GM15510 (cell line): ENCODE data around the gene MYH11.

Source experiments
- POLR2A ChIP-seq: IDR thresholded peaks from 3 replicates; pipeline ENCODE4 v1.6.1; 2011; ENCODE audit warnings: borderline replicate concordance; ENCODE audit not compliant: insufficient read length; ENCODE audit errors: extremely low read depth

Gene MYH11

DNA sequence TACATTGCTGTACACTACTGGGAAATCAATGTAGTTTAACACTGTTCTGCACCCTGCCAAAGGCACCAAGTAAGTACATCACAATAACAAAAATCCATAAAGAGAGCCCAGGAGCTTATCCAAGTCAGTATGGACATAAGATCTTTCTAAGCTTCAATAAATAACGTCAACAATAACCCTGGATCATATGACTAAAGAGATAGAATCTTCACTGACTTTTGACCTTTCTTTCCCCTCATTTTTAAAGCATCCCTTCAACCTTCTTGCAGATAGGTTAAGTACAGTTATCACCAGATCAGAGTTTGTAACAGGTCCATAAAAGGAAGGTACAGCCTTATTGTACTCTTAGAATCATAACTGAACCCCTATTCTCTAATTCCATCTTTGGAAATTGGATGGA, 29.2 kb upstream of the MYH11 start:
- TF ChIP-seq POLR2A = no peak

DNA sequence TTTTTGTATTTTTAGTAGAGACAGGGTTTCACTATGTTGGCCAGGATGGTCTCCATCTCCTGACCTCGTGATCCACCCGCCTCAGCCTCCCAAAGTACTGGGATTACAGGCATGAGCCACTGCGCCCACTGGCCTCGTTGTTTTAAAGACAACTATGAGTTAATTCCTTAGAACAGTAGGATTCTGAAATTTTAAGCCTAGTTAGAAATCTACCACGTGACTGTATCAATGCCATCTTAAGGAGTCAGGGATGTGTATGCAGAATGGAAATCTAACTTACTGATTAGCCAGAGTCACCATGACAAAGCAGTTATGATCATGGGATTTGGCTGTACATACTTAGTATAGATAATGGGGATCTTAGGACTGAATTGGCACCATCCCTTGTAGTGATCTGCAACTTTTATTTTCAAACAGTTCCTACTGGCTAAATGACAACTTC, 28.8 kb upstream of the MYH11 start:
- no peak for TF ChIP-seq POLR2A

DNA sequence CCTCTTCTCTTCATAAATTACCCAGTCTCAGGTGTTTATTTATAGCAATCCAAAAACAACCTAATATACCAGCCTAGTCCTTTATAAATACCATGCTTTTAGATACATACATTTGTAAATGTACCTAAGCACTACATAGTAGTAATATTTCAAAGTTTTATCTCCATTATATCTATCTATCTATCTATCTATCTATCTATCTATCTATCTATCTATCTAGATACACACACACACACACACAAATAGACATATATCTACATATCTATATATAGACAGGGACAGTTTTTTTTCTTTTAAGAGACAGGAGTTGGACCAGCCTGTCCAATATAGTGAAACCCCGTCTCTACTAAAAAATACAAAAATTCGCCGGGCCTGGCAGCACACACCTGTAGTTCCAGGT, 25.7 kb upstream of the MYH11 start:
- TF ChIP-seq POLR2A = no peak

DNA sequence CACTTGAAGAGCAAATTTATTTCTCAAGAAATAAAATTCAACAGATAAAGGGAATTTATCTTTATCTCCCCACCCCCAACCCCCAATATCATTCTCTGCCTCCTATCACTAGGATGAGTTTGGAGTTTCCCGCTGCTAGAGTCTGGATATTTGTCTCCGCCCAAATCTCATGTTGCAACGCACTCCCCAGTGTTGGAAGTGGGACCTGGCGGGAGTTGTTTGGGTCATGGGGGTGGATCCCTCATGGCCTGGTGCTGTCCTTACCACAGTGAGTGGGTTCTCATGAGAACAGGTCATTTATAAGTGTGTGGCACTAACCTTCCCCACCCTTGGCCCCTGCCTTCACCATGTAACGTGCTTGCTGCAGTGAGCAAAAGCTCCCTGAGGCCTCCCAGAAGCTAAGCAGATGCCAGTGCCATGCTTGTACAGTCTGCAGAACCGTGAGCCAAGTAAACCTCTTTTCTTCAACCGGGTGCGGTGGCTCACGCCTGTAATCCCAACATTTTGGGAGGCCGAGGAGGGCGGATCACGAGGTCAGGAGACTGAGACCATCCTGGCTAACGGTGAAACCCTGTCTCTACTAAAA, 25.1 kb upstream of the MYH11 start:
- TF ChIP-seq POLR2A = no peak

DNA sequence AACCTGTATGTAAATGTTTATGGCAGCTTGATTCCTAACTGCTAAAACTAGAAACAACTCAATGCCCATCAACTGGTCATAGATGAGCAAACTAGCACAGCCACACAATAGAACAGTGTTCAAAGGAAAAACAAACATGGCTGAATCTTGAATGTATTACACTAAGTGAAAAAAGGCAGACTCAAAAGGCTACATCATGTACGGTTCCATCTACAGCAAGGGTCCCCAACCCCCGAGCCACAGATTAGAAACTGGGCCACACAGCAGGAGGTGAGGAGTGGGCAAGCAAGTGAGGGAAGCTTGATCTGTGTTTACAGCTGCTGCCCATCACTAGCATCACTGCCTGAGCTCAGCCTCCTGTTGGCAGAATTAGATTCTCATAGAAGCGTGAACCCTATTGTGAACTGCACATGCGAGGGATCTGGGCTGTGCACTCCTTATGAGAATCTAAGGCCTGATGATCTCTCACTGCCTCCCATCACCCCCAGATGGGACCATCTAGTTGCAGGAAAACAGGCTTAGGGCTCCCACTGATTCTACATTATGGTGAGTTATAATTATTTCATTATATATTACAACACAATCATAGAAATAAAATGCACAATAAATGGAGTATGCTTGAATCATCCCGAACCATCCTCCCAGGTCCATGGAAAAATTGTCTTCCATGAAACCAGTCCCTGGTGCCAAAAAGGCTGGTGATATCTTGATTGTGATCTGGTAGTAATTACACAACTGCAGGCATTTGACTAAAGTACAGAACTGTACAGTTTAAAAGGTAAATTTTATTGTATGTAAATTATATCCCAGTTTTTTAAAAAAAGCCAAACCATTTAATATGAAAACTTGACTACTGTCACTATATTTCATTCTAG, 23.8 kb upstream of the MYH11 start:
- no peak for TF ChIP-seq POLR2A

DNA sequence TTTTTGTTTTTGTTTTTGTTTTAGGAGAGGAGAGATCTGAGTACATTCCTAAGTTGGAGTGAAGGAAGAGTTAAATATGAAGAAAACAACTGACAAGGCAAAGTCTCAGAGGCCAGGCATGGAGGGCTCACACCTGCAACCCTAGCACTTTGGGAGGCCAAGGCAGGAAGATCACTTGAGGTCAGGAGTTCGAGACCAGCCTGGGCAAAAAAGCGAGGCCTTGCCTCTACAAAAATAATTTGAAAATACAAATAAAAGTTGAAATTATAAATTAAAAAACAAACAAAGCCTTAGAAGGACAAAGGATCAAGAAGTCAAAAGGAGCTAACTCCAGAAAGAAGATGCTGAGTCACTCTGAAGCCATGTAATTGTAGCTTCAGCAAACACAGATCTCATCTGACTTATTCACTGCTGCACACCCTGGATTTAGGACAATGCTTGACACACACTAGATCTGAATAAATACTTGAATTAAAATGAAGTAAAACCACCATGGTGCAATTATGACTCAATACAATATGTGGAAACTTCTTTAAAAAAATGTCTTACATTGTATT, 22.5 kb upstream of the MYH11 start:
- TF ChIP-seq POLR2A = no peak

DNA sequence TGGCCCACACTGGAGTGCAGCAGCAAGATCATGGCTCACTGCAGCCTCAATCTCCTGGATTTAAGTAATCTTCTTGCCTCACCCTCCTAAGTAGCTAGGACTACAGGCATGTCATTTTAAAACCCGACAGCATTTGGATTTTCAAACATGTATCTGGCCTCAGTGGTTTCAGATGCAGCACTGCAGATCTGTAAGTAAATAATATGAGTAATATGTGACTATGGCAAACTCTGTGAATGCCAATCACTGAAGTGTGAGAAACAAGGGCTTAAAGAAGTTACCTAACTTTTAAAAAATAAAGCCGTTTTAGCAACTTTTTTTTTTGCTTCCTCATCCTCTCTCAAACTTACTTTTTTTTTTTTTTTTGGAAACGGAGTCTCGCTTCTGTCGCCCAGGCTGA, 19.7 kb upstream of the MYH11 start:
- no peak for TF ChIP-seq POLR2A

DNA sequence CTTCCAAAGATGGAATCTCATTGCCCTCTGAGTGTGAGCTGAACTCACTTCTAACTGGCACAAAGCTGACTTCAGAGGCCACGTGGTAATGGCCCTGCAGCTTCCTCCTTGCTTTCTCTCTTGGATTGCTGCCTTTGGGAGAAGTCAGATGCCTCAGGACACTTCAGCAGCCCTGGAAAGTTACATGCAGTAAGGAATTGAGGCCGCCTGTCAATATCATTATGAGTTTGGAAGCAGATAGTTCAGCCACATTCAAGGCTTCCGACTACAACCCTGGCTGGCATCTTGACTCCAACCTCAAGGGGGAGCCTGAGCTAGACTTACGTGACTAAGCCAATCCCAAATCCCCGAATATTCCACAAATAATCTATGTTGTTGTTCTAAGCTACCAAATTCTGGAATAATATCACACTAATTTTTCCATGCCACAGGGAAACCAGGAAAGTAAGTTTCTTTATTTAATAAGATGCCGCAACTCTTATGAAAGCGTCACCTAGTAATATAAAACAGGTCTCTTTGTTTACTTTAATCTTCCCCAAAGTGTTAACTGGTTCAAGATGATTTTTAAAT, 18.0 kb upstream of the MYH11 start:
- no peak for TF ChIP-seq POLR2A

DNA sequence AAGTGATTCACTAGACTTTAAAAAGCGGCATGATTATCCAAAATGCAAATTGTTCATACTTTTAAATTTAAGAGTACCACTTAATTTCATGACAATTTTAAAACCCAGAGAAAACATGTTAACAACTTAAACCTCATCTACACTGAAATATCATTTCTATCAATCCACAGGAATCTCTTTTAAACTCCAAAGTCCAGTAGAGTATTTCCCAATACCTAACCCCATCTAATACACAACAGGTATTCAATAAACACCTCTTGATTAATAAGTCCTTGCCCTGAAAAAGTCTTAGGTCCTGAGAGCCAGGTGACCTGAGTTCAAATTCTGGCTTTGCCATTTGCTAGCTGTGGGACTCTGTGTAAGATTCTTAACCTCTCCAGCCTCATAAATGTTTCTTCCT, 16.9 kb upstream of the MYH11 start:
- no peak for TF ChIP-seq POLR2A

DNA sequence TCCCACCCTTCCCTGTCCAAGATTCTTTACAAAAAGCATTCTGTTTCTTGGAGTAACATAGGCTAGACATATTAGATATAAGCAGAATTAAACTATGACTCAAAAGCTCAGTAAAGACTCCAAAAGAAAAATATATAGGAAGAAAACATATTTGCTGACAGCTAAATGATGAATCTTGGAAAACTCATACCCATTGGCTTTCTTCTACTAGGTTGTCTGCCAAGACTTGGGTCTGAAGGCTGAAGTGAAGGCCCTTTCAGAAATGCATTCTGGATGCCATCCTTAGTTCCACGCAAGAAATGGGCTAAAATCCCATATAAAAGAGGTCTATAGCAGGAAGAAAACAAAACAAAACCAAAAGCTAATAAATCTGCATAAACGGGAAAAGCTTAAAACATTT, 16.5 kb upstream of the MYH11 start:
- no peak for TF ChIP-seq POLR2A

DNA sequence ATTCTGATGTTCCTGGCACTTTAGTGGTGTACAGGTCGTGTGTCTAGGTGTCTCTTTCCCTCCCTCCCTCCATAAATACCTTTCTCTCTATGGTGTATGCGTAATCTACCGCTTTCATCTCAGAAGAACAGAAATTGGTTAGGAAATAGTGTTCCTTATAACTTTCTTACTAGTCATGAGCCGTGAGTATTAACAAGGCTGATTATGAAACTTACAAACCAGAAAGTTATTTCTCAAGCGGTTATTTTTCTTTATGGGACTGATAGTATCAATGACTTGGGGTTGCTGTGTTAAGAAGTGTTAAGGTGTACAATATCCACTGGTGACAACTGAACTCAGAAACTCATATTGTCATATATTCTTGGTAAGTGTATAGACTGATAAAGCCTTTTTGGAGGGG, 13.2 kb upstream of the MYH11 start:
- TF ChIP-seq POLR2A = no peak

DNA sequence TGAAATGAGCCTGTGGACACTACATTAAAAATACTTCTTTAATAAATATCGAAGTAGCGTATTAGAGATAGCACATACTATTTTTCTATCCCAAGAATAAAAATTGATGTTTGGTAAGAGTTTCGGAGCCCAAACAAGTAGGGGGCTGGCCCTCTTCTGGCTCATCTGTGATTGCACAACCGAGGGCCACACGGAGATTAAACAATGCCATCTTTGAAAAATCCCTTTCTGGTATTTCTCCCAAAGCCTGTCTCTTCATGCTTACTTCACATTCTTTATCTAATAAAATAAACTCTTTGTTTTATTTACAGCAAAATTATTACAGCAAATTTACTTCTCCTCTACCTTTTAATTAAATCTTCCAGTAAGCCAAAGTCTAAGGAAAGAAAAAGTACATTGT, 9.6 kb upstream of the MYH11 start:
- TF ChIP-seq POLR2A = no peak

DNA sequence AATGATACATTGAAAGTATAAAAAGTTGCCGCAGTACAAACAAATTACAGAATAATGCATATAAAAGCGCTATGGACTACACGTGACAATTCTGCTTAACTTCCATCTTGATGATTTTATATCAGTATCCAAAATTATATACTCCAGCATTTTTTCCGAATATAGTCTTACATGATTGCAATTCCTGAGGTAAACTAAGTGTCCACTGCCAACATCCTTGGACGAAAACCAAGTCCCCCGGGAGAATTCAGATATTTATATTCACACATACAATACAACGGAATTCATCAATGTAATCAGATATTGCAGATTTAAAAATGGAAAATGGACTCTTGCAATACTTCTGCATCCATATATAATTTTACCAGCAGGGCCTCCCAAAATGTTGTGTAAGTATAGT, 8.9 kb upstream of the MYH11 start:
- no peak for TF ChIP-seq POLR2A

DNA sequence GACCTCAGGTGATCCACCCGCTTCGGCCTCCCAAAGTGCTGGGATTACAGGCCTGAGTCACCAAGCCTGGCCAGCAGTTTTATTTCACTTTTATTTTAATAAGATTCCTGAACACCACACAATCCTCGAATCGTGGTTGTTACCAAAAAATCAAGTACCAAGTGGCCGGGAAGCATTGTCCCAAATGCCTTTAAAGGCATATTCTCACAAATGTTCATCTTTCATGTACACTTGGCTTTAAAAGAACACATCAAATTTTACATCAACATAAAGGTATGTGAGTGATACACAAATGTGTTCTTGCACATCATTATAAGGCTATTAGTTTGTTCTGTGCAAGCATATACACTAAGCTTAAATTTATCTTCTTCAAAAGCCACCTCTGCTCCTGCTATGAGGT, 8.1 kb upstream of the MYH11 start:
- no peak for TF ChIP-seq POLR2A

DNA sequence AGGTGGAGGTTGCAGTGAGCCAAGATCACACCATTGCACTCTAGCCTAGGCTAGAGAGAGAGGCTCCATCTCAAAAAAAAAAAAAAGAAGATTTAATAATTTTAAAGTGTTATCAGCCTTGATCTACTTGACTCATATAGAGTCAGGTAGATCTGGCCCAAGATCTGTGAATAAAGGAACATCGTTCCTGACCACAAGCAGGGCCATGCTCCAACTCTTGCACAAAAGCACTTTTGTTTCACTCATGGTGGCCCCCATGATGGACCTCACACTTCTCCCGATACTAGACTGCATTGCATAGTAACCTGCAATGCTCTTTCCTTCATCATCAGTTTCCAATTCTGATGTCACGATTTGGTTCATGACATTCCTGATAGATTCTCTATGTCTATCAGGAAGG, 5.2 kb upstream of the MYH11 start:
- TF ChIP-seq POLR2A = no peak
